Stimulated activated CD8-positive, alpha-beta memory T cell treated with anti-CD3 and anti-CD28 coated beads, Interleukin-15, amount 100 ng/mL, for 48 hours (primary cell): ENCODE results near the gene RAB8A.

Experiments used
- DNase-seq, 2 donors: peaks; one replicate each; pipeline ENCODE4 v3.0.0-alpha.2; 2020; ENCODE audit warnings: low read depth in 2 of 2

The RAB8A gene

GRCh38 chr19:16111160-16111908 is at the start of gene RAB8A:
Gene RAB8A, plus strand, starts transcription at chr19:16111889. Its CDS starts 13 bp downstream, at chr19:16111902.
- DNase-seq: peak; percentile 96 to 99

GRCh38 chr19:16061943-16062342 is 49.7 kb upstream of the RAB8A start:
- no peak for DNase-seq

GRCh38 chr19:16062789-16063188 is 48.9 kb upstream of the RAB8A start:
- no peak for DNase-seq

- DNase-seq: no peak
Measured at GRCh38 chr19:16064209-16064889, 47.3 kb upstream of the RAB8A start.

GRCh38 chr19:16066611-16067104 is 45.0 kb upstream of the RAB8A start:
- DNase-seq: no peak

GRCh38 chr19:16067205-16067938 is 44.3 kb upstream of the RAB8A start:
- no peak for DNase-seq

- no peak for DNase-seq
Measured at GRCh38 chr19:16068696-16069259, 42.9 kb upstream of the RAB8A start.

- no peak for DNase-seq
Measured at GRCh38 chr19:16069813-16070365, 41.8 kb upstream of the RAB8A start.

GRCh38 chr19:16070366-16070990 is 41.2 kb upstream of the RAB8A start:
- peak; percentile 64 to 82 for DNase-seq

- no peak for DNase-seq
Measured at GRCh38 chr19:16071072-16071691, 40.5 kb upstream of the RAB8A start.

GRCh38 chr19:16073481-16073880 is 38.2 kb upstream of the RAB8A start:
- no peak for DNase-seq

- DNase-seq: no peak
Measured at GRCh38 chr19:16073988-16074387, 37.7 kb upstream of the RAB8A start.

- DNase-seq: no peak
Measured at GRCh38 chr19:16074488-16075365, 37.0 kb upstream of the RAB8A start.

- DNase-seq: no peak
Measured at GRCh38 chr19:16075430-16076153, 36.1 kb upstream of the RAB8A start.

- DNase-seq: peak; percentile 88 to 93
Measured at GRCh38 chr19:16076154-16076957, 35.3 kb upstream of the RAB8A start, which contains the start of gene TPM4. Gene TPM4, plus strand, starts transcription at chr19:16076495. Its CDS starts 71 bp downstream, at chr19:16076566.

GRCh38 chr19:16076958-16077611 is 34.6 kb upstream of the RAB8A start:
- DNase-seq: no peak

GRCh38 chr19:16077984-16078758 is 33.5 kb upstream of the RAB8A start:
- DNase-seq: no peak
